HepG2 (cell line): ENCODE results near the gene OSBP. TPM values are rescaled to one million over a fixed set of nuclear protein-coding genes. Genes with fewer than 3 reads are reported as not detected.
A peak's percentile ranks its signal among the peaks of the same experiment; 100 is the strongest.

Experiments used
- ATAC-seq: fragments of 200-7000 bp; cut with Tn5 transposase; 3 replicates; pipeline ENCODE4 v1.9.1; 2020; ENCODE audit warnings: mild to moderate bottlenecking, moderate library complexity
- BruUV-seq: library from RNA; stranded (reverse); fragments of 400-500 nt; replicated peaks from 2 replicates; lab custom pipeline; 2021; lab: Mats Ljungman, UMichigan
- CTCF ChIA-PET: fragments of 300-600 bp; formaldehyde crosslinking; extraction: SDS; loops from one replicate; lab custom pipeline; 2021; ENCODE audit warnings: low total read pairs, inconsistent platforms, low intra/inter-chr PET ratio; lab: Yijun Ruan, JAX
- POLR2A ChIA-PET: fragments of 350-600 bp; sonication (Branson Sonifier 250); formaldehyde crosslinking; loops from one replicate; lab custom pipeline; 2020; ENCODE audit warnings: antibody characterized with exemption, inconsistent platforms; lab: Yijun Ruan, JAX
- DNase-seq: peaks from one replicate; pipeline ENCODE4 v3.0.0-alpha.2; 2015; ENCODE audit warnings: low spot score
- FAIRE-seq: peaks from 3 replicates; lab custom pipeline; 2011; peaks lifted over from hg19 to GRCh38; lab: Jason Lieb, UNC
- H2AFZ ChIP-seq: one replicate; pipeline ENCODE4 v1.6.1; 2011; ENCODE audit warnings: low read length, inconsistent platforms
- H3K27ac ChIP-seq: fragments of 300-600 bp; 3 replicates; pipeline ENCODE4 v1.8.0; 2011; ENCODE audit warnings: mixed run types, mild to moderate bottlenecking, mixed read lengths, low read length, inconsistent platforms; ENCODE audit not compliant: insufficient read depth; ENCODE audit errors: extremely low read length
- H3K27me3 ChIP-seq, 2 experiments: fragments of 200-600 bp in 1 of 2; 2 replicates in 1 of 2; 3 replicates in 1 of 2; pipeline versions ENCODE4 v1.6.0 to v1.8.0; 2011; ENCODE audit warnings: low read length in 2 of 2, mild to moderate bottlenecking in 2 of 2, moderate library complexity in 2 of 2, inconsistent platforms in 1 of 2; ENCODE audit not compliant: insufficient read depth in 2 of 2, control insufficient read depth in 1 of 2
- H3K36me3 ChIP-seq, 2 experiments: fragments of 200-600 bp in 1 of 2; replicated peaks in 1 of 2; 2 replicates in 1 of 2; 3 replicates in 1 of 2; pipeline versions ENCODE4 v1.5.1 to v1.8.0; 2011; ENCODE audit warnings: low read length in 2 of 2, inconsistent platforms in 1 of 2; ENCODE audit not compliant: insufficient read depth in 2 of 2, control insufficient read depth in 1 of 2
- H3K4me1 ChIP-seq: 2 replicates; pipeline ENCODE4 v1.5.1; 2012; ENCODE audit warnings: low read length, inconsistent platforms; ENCODE audit not compliant: insufficient read depth
- H3K4me2 ChIP-seq: 2 replicates; pipeline ENCODE4 v1.6.0; 2011; ENCODE audit warnings: low read depth, low read length, inconsistent platforms
- H3K4me3 ChIP-seq, 3 experiments: fragments of 200-600 bp in 1 of 3; sonication (generic), shearing (Covaris generic) in 1 of 3; replicated peaks in 1 of 3; 2 replicates each; pipeline ENCODE4 v1.5.1; 2011 to 2016; ENCODE audit warnings: low read length in 3 of 3, inconsistent platforms in 2 of 3, low read depth in 2 of 3, mild to moderate bottlenecking in 2 of 3, control low read depth in 1 of 3, mixed read lengths in 1 of 3; ENCODE audit not compliant: insufficient read depth in 1 of 3
- H3K79me2 ChIP-seq: one replicate; pipeline ENCODE4 v1.6.1; 2011; ENCODE audit warnings: low read length, inconsistent platforms; ENCODE audit not compliant: insufficient read depth
- H3K9ac ChIP-seq: 2 replicates; pipeline ENCODE4 v1.6.0; 2011; ENCODE audit warnings: mild to moderate bottlenecking, low read depth, low read length, inconsistent platforms; ENCODE audit not compliant: insufficient read depth
- H3K9me3 ChIP-seq: 2 replicates; pipeline ENCODE4 v1.5.1; 2012; ENCODE audit warnings: mild to moderate bottlenecking, low read length
- H4K20me1 ChIP-seq: 2 replicates; pipeline ENCODE4 v1.6.0; 2011; ENCODE audit warnings: inconsistent platforms, mild to moderate bottlenecking, low read length, moderate library complexity; ENCODE audit not compliant: insufficient read depth
- ARHGAP35 ChIP-seq: sonication (generic); formaldehyde crosslinking; IDR thresholded peaks from 2 replicates; pipeline ENCODE4 v1.9.0; 2022; ENCODE audit warnings: mild to moderate bottlenecking, inconsistent platforms, moderate library complexity, missing genetic modification reagents, borderline replicate concordance
- CSRNP1 ChIP-seq: sonication (generic); formaldehyde crosslinking; IDR thresholded peaks from 2 replicates; pipeline ENCODE4 v1.8.1; 2023; ENCODE audit warnings: mild to moderate bottlenecking, missing genetic modification reagents
- E2F5 ChIP-seq: sonication (generic); formaldehyde crosslinking; conservative IDR thresholded peaks from 2 replicates; pipeline ENCODE4 v1.4.0; 2020; ENCODE audit warnings: missing genetic modification reagents
- PBX3 ChIP-seq: sonication (generic); formaldehyde crosslinking; IDR thresholded peaks from 2 replicates; pipeline ENCODE4 v1.8.1; 2023; ENCODE audit warnings: missing genetic modification reagents, inconsistent platforms, borderline replicate concordance
- PITX1 ChIP-seq: sonication (generic); formaldehyde crosslinking; IDR thresholded peaks from 2 replicates; pipeline ENCODE4 v1.5.1; 2020; ENCODE audit warnings: mild to moderate bottlenecking, missing genetic modification reagents
- SOX13 ChIP-seq, 3 experiments: fragments of 450-650 bp in 1 of 3; sonication (generic) in 1 of 3; formaldehyde crosslinking in 1 of 3; IDR thresholded peaks in 2 of 3; conservative IDR thresholded peaks in 1 of 3; 2 replicates each; pipeline versions ENCODE4 v1.5.0 to v1.6.1; 2016 to 2020; ENCODE audit warnings: antibody characterized with exemption in 1 of 3, mild to moderate bottlenecking in 1 of 3, missing compliant biosample characterization in 1 of 3, missing genetic modification reagents in 1 of 3, moderate library complexity in 1 of 3
- SOX5 ChIP-seq: IDR thresholded peaks from 2 replicates; pipeline ENCODE4 v1.6.1; 2016; ENCODE audit warnings: borderline replicate concordance
- STAG1 ChIP-seq: sonication (generic); formaldehyde crosslinking; IDR thresholded peaks from 2 replicates; pipeline ENCODE4 v1.4.0; 2020; ENCODE audit warnings: missing genetic modification reagents
- ZBTB25 ChIP-seq: IDR thresholded peaks from 2 replicates; pipeline ENCODE4 v1.6.1; 2018; ENCODE audit warnings: missing genetic modification reagents
- ZBTB8A ChIP-seq: sonication (generic); formaldehyde crosslinking; IDR thresholded peaks from 2 replicates; pipeline ENCODE4 v1.4.0; 2020; ENCODE audit warnings: mild to moderate bottlenecking, low read depth, missing genetic modification reagents, borderline replicate concordance
- ZNF446 ChIP-seq: sonication (generic); formaldehyde crosslinking; IDR thresholded peaks from 2 replicates; pipeline ENCODE4 v1.5.0; 2020; ENCODE audit warnings: mild to moderate bottlenecking, missing genetic modification reagents
- ZNF574 ChIP-seq: sonication (generic); formaldehyde crosslinking; IDR thresholded peaks from 2 replicates; pipeline ENCODE4 v1.4.0; 2020; ENCODE audit warnings: missing genetic modification reagents
- ZNF577 ChIP-seq: sonication (generic); formaldehyde crosslinking; IDR thresholded peaks from 2 replicates; pipeline ENCODE4 v1.4.0; 2020; ENCODE audit warnings: mild to moderate bottlenecking, low read depth, missing genetic modification reagents, borderline replicate concordance
- ZNF607 ChIP-seq: sonication (generic); formaldehyde crosslinking; IDR thresholded peaks from 2 replicates; pipeline ENCODE4 v1.5.1; 2020; ENCODE audit warnings: missing genetic modification reagents, mild to moderate bottlenecking, borderline replicate concordance
- WGBS: methylation state at CpG from one replicate; pipeline ENCODE4 v1.1.6; 2017; ENCODE audit warnings: low lambda C conversion rate; 5-methylcytosine and 5-hydroxymethylcytosine counted together
- in situ Hi-C: cut with HindIII; loops from 2 replicates; pipeline ENCODE4 v1.10.0; 2017; ENCODE audit warnings: low pct_unique_long_range_greater_than_20kb; ENCODE audit not compliant: extremely low pct_ligation_motif_present
- intact Hi-C: fragments of 100-400 bp; cut with micrococcal nuclease; formaldehyde crosslinking; loops from one replicate; pipeline ENCODE4 v1.10.0; 2022; ENCODE audit not compliant: unreplicated experiment
- polyA plus RNA-seq, 8 experiments: library from polyadenylated mRNA; depleted of rRNA in 3 of 8; stranded (reverse) in 7 of 8; unstranded in 1 of 8; fragments of >200 nt; fragmentation: Illumina TruSeq in 4 of 8; extraction: Trizol in 4 of 8; gene quantifications; 2 replicates each; pipeline versions ENCODE4 v1.2.1 to v1.2.3, GENCODE V29; 2011 to 2016; ENCODE audit warnings: low read depth in 4 of 8, missing spikeins in 1 of 8, mixed read lengths in 1 of 8; ENCODE audit not compliant: insufficient read depth in 1 of 8
- total RNA-seq, 5 experiments: library from RNA; depleted of rRNA; stranded (reverse); fragments of >200 nt; fragmentation: Illumina TruSeq; extraction: Trizol; gene quantifications; 2 replicates each; pipeline ENCODE4 v1.2.3, GENCODE V29; 2016; ENCODE audit warnings: low read depth in 1 of 5

Gene OSBP
- total and polyA plus RNA-seq, 2 of the 13 experiments (the other 11 are each of a cell fraction or from before 2014, with no cell fraction given), result 12.1 to 13.5 TPM

GRCh38 chr11:59643390-59643789 lies 27.8 kb upstream of the OSBP start:
- POLR2A ChIA-PET, result interaction anchor here (1.2 to 2.5 kb wide), 2 partner anchors 25 to 27 kb away, joined by 4 to 16 read pairs; partner anchors contain the start of genes OSBP and PATL1
- Histone ChIP-seq H3K4me1 (peaks cover 18% of the 10 kb centered on the region), H3K4me3 (no peak overlapping the region), H3K79me2 (no peaks in the 10 kb centered on the region), H2AFZ (no peak overlapping the region), H3K9ac (no peak overlapping the region), H3K36me3 (peaks cover 15 to 65% of the 10 kb centered on the region in 2 experiments), H3K9me3 (no peaks in the 10 kb centered on the region), H4K20me1 (peaks cover 7% of the 10 kb centered on the region; the same call in 1 of the 2 replicates), H3K4me2 (no peak overlapping the region), H3K27ac (peak overlapping the region; percentile 43), H3K27me3 (no peaks in the 10 kb centered on the region)
- ATAC-seq (peak; percentile 84), DNase-seq (peak; percentile 83), FAIRE-seq (peak; percentile 63)
- in situ Hi-C loops (no loop called here), intact Hi-C loops (no loop called here)
- CTCF ChIA-PET, result no interaction called here
- 36% methylated on average over 3 of the region's 3 CpGs for WGBS
- no TSS peak for BruUV-seq
- no peak for TF ChIP-seq CSRNP1 (CRISPR knock-in tag)
- TF ChIP-seq E2F5 (CRISPR knock-in tag), result no peak
- no peak for TF ChIP-seq ZNF607 (CRISPR knock-in tag)
- no peak for TF ChIP-seq ZNF577 (CRISPR knock-in tag)
- TF ChIP-seq PBX3 (CRISPR knock-in tag), result no peak
- TF ChIP-seq ARHGAP35 (CRISPR knock-in tag), result no peak
- TF ChIP-seq ZNF446, result no peak
- no peak for TF ChIP-seq STAG1
- TF ChIP-seq SOX13 (IDR thresholded peaks at IDR 0.05), result no peak
- peak in 1 of 2 experiments; percentile 63; a peak in 1 of 4 replicates for TF ChIP-seq SOX13 (CRISPR knock-in tag; conservative IDR thresholded peaks at IDR 0.05 in 1 of 2, IDR thresholded peaks at IDR 0.05 in 1 of 2)
- TF ChIP-seq ZBTB8A (CRISPR knock-in tag), result no peak
- no peak for TF ChIP-seq PITX1
- peak; percentile 50; the same call in 1 of the 2 replicates for TF ChIP-seq SOX5 (CRISPR knock-in tag)
- TF ChIP-seq ZBTB25 (CRISPR knock-in tag), result no peak
- TF ChIP-seq ZNF574 (CRISPR knock-in tag), result no peak
